GM18526 (cell line): Measurements from ENCODE around the gene PHLDB2.

Experiments
- POLR2A ChIP-seq: IDR thresholded peaks from 3 replicates; pipeline ENCODE4 v1.6.1; 2011; ENCODE audit not compliant: insufficient read length; ENCODE audit errors: extremely low read depth

The PHLDB2 gene

GRCh38 chr3:112013784-112014143, 154.7 kb downstream of the PHLDB2 start:
- no peak for TF ChIP-seq POLR2A

GRCh38 chr3:112017091-112017490, 158.0 kb downstream of the PHLDB2 start:
- no peak for TF ChIP-seq POLR2A

DNA sequence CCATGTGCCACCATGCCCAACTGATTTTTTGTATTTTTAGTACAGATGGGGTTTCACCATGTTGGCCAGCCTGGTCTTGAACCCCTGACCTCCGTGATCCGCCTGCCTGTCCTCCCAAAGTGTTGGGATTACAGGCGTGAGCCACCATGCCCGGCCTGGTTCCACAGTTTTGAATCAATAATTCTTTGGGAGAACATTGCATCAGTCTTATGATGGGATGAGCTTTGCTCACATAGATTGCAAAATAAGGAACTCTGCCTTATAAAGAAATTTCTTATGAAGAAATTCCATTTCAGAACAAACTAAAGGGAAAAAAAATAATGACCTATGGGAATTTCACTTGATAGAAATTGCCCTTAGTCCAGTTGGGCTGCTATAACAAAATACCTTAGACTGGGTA, 159.6 kb downstream of the PHLDB2 start:
- TF ChIP-seq POLR2A: no peak

DNA sequence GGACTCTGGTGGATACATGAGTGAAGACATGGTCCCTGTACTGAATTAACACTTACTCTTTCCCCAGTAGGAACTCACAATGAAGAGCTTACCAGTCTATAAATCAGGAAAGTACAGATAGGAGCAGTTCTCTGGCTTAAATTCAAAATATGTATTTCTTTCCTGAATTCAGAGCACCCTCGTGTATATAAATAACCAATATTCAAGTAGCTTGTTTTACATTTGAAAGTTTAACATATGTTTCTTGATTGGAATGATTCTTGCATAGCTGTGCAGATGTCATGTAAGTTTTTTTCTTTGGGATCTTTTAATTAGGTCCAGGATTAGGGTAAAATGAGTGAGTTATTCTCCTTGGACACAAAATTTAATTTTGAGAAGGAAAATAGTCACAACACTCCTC, 160.7 kb downstream of the PHLDB2 start:
- TF ChIP-seq POLR2A: no peak

GRCh38 chr3:112020674-112021085, 161.6 kb downstream of the PHLDB2 start:
- no peak for TF ChIP-seq POLR2A
